ENCODE results near the gene SFSWAP. TPM values are rescaled to one million over a fixed set of nuclear protein-coding genes. Genes with fewer than 3 reads are reported as not detected.

SFSWAP gene
- total and polyA plus RNA-seq, 12 donors: 14.0 to 94.0 (median 29.1) TPM

DNA sequence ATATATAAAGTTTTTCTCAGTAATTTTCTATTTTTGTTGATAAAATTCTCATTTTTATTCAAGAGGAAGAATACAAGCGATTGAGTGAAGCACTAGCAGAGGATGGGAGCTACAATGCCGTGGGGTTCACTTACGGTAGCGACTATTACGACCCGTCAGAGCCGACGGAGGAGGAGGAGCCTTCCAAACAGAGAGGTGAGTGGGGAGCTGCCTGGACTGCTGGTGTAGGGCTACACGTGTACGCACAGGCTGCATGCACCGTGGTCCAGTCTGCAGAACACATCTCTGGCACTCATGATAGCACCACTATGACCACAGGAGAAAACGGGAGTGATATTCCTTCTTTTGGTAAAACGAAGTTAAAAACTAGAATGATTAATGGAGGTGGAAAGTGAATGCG lies 3.9 kb downstream of the SFSWAP start:
- Histone ChIP-seq H3K27ac (no peak overlapping the region), H3K27me3 (no peaks in the 10 kb centered on the region), H3K9me3 (replicated peaks in 1 of 3) (no peaks in the 10 kb centered on the region), H3K4me3 (no peak overlapping the region), H3K36me3 (replicated peaks in 1 of 2) (peaks cover 0 to 59% of the 10 kb centered on the region in 2 donors), H3K4me1 (replicated peaks in 1 of 2) (peaks cover 16 to 19% of the 10 kb centered on the region in 2 donors)
- intact Hi-C loops (cut with DNase I): no loop called here
- DNase-seq: peak in 1 of 7 donors; percentile 42
- TF ChIP-seq, protein P1, sequence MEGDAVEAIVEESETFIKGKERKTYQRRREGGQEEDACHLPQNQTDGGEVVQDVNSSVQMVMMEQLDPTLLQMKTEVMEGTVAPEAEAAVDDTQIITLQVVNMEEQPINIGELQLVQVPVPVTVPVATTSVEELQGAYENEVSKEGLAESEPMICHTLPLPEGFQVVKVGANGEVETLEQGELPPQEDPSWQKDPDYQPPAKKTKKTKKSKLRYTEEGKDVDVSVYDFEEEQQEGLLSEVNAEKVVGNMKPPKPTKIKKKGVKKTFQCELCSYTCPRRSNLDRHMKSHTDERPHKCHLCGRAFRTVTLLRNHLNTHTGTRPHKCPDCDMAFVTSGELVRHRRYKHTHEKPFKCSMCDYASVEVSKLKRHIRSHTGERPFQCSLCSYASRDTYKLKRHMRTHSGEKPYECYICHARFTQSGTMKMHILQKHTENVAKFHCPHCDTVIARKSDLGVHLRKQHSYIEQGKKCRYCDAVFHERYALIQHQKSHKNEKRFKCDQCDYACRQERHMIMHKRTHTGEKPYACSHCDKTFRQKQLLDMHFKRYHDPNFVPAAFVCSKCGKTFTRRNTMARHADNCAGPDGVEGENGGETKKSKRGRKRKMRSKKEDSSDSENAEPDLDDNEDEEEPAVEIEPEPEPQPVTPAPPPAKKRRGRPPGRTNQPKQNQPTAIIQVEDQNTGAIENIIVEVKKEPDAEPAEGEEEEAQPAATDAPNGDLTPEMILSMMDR (IDR thresholded peaks at IDR 0.05): no peak
- no peak for TF ChIP-seq POLR2A (IDR thresholded peaks at IDR 0.05)
- WGBS, 4 donors: 92 to 94% (median 93%) methylated on average over 14 of the region's 14 CpGs

DNA sequence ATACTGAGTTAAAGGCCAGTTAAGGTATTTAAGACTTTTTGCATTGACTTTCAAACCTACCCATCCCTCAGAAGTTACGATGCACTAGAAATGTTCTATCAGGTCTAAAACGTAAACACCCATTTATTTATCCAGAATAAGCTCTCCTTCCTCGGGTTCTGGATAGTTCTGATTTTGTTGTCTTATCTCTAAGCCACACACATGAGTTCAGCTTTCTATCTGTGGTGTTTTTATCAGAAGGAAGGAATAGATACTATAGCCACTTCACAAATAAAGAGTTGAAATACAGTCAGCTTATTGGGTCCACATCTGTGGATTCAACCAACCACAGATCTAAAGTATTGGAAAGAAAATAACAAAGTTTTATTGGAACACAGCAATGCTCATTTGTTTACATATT lies 5.4 kb downstream of the SFSWAP start:
- TF ChIP-seq POLR2A (IDR thresholded peaks at IDR 0.05): no peak
- TF ChIP-seq, protein P1 (IDR thresholded peaks at IDR 0.05): no peak
- Histone ChIP-seq H3K4me1 (replicated peaks in 1 of 2) (peaks cover 12 to 14% of the 10 kb centered on the region in 2 donors), H3K36me3 (replicated peaks in 1 of 2) (peaks cover 0 to 74% of the 10 kb centered on the region in 2 donors), H3K27me3 (no peaks in the 10 kb centered on the region), H3K9me3 (replicated peaks in 1 of 3) (no peaks in the 10 kb centered on the region), H3K4me3 (no peak overlapping the region), H3K27ac (no peak overlapping the region)
- intact Hi-C loops (cut with DNase I): no loop called here
- DNase-seq: no peak
- WGBS, 4 donors: 83 to 90% (median 85%) methylated on average over 3 of the region's 3 CpGs

DNA sequence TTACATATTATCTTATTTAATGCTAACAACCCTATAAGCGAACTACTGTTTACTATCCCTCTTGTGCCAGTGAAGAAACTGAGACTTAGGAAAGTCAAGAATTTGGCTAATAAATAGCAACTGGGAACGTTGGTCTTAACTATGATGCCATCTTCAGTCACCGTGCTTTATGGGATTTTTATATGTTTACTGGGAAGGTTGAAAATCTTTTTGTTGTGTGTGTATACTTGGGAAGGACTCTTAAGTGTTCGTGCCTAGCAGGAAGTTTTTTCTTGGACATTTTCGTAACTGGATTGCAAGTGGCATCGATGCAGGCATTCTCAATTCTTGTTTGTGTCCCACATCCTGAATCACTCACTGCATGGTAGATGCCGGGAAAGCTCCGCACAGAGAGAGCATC lies 9.4 kb downstream of the SFSWAP start:
- Histone ChIP-seq H3K4me3 (no peak overlapping the region), H3K9me3 (replicated peaks in 1 of 3) (no peaks in the 10 kb centered on the region), H3K27ac (no peak overlapping the region), H3K27me3 (no peaks in the 10 kb centered on the region), H3K4me1 (replicated peaks in 1 of 2) (no peaks in the 10 kb centered on the region), H3K36me3 (replicated peaks in 1 of 2) (peaks cover 0 to 75% of the 10 kb centered on the region in 2 donors)
- intact Hi-C loops (cut with DNase I): no loop called here
- TF ChIP-seq POLR2A (IDR thresholded peaks at IDR 0.05): no peak
- TF ChIP-seq, protein P1 (IDR thresholded peaks at IDR 0.05): no peak
- WGBS, 4 donors: 91 to 94% (median 91%) methylated on average over 8 of the region's 8 CpGs
- DNase-seq: peak in 2 of 7 donors; percentile 13 to 34

DNA sequence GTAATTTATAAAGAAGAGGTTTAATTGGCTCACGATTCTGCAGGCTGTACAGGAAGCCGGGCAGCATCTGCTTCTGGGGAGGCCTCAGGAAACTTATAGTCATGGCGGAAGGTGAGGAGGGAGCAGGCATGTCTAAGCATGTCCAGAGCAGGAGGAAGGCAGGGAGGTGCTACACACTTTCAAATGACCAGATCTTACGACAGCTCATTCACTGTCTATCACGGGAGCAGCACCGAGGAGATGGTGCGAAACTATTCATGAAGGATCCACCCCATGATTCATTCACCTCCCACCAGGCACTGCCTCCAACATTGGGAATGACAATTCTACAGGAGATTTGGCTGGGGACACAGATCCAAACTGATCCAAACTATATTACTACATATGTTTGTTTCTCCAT lies 10.0 kb downstream of the SFSWAP start:
- H3K36me3 ChIP-seq (replicated peaks in 1 of 2): peaks cover 0 to 73% of the 10 kb centered on the region in 2 donors
- no peak overlapping the region for H3K4me3 ChIP-seq
- H3K4me1 ChIP-seq (replicated peaks in 1 of 2): no peaks in the 10 kb centered on the region
- intact Hi-C loops (cut with DNase I): no loop called here
- DNase-seq: peak in 2 of 7 donors; percentile 13 to 25
- WGBS, 4 donors: 86 to 88% (median 88%) methylated on average over 7 of the region's 7 CpGs
- H3K27ac ChIP-seq: no peak overlapping the region
- H3K27me3 ChIP-seq: no peaks in the 10 kb centered on the region
- no peak for TF ChIP-seq POLR2A (IDR thresholded peaks at IDR 0.05)
- TF ChIP-seq, protein P1 (IDR thresholded peaks at IDR 0.05): no peak
- H3K9me3 ChIP-seq (replicated peaks in 1 of 3): no peaks in the 10 kb centered on the region

Measured in adrenal gland (tissue), 12 donors.